HG03175 (cell line): ENCODE measurements around the gene VSIG8.
A peak's percentile ranks its signal among the peaks of the same experiment; 100 is the strongest.
"Not testable (repeated sequence)": the region's sequence is repeated elsewhere in the genome, so short reads cannot be mapped to it uniquely, and the experiment has no call there.

Source experiments
- ATAC-seq: cut with Tn5 transposase; IDR thresholded peaks from one replicate; pipeline ENCODE4 v1.9.1; 2021; ENCODE audit warnings: mild to moderate bottlenecking, moderate library complexity; ENCODE audit not compliant: unreplicated experiment

Gene VSIG8, protein sequence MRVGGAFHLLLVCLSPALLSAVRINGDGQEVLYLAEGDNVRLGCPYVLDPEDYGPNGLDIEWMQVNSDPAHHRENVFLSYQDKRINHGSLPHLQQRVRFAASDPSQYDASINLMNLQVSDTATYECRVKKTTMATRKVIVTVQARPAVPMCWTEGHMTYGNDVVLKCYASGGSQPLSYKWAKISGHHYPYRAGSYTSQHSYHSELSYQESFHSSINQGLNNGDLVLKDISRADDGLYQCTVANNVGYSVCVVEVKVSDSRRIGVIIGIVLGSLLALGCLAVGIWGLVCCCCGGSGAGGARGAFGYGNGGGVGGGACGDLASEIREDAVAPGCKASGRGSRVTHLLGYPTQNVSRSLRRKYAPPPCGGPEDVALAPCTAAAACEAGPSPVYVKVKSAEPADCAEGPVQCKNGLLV

DNA sequence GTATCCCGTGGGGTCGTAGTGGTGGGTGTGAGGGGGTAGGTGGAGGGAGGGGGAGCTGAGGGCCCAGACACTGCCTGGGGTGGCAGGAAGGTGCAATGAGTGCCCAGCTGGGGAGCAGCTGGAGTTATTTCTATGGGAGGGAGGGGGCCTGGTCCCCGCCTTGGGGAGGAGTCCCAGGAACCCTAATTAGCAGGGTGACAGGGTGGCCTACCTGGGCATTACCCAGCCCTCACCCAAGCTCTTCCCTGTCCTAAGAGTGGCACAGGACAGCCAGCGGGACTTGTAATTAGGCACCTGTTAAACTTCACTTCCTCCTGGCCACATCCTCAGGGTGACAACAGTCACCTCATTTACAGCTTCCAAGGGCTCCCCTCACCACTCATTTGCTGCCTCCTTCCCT is at the start of gene VSIG8:
TSS of gene VSIG8 (minus strand) at position 101 of the 400 bp plus-strand sequence. CDS start 136 bp downstream, outside the sequence.
- no peak for ATAC-seq

DNA sequence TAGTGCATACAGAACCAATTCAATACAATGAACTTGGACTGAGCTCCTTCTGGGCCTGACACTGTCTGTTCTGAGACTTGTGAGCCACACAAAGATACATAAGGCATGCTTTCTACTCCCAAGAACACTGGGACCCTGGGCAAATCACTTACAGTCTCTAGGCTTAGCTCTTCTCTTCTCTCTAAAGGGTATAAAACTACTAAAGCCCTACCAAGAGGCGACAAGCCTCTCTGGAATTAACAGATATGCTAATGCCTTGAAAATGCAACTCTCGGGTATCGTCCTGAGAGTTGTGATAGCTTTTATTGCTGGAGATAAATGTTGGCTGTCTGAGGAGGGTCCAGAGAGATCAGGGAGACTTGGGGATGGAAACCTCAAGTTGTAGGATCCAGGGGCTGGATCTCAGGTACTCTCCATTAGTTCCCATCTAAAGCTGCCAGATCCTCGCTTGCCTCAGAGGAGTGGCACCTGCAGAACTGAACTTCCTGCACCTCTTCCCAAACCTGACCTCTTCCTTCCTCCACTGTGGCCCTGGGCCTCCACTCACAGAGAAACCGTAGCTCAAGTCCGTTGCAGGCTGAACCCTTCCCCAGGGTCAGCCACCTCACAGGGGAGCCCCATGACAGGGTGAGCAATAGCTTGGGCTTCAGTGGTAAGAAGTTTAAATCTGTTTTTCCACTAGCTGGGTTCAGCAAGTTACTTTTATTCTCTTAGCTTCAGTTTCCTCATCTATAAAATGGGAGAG is 49.0 kb upstream of the VSIG8 start:
- no peak for ATAC-seq

DNA sequence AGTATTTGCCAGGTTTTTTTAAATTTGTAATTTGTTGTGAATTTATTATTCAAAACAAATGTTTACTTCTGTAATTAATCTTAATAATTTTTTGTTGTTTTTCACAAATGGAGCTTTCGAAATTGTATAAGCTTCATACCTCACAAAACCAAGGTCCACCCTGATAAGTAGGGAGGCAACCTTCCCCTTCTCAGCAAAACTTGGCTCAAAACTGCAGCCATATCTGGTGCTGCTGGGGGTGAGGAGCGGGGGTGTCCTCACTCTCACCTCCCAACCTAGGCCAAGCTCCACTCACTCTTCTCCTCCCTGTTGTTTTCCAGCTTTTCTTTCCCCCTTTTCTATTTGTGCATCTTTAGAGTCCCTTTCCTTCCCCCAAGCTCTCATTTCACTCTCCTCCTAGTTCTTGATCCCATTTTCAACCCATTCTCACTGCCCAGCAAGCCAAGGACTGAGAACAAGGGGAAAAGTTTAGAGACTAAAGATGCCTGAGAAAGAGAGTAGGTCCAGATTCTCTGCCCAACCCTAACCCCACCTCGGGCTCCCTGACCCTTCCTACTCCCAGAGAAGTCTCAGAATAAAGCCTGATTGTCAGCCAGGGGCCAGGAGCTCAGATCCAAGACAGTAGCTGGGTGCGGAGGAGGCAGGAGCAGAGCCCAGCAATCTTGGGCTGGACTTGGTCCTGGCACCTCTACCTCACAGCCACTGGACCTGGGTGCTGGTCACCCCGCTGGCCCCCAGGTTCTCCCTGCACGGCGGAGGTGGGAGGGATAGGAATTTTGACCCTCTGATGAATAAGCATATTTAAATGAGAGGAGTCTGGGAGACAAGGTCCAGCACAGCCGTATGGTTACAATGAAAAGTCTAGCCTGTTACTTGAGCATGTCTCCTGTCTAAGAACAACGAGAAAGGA is 45.8 kb upstream of the VSIG8 start:
- ATAC-seq, result no peak

DNA sequence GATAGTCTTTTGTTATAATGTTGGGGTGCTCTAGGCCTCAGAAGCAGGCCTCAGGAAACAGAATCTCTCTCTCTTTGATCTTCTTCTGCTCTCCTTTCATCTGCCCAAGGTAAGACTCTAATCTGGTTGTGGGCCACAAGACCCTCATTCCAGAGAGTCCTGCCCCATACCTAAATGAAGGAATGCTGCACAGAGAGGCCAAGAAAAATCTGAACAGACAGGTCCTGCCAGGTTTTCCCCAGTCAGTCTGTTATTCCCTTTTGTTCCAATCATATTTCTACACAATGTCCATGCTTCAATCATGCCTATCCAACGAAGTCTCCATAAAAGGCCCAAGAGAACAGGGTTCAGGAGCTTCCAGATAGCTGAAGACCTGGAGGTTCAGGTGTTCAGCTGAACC is 44.5 kb upstream of the VSIG8 start:
- no peak for ATAC-seq

DNA sequence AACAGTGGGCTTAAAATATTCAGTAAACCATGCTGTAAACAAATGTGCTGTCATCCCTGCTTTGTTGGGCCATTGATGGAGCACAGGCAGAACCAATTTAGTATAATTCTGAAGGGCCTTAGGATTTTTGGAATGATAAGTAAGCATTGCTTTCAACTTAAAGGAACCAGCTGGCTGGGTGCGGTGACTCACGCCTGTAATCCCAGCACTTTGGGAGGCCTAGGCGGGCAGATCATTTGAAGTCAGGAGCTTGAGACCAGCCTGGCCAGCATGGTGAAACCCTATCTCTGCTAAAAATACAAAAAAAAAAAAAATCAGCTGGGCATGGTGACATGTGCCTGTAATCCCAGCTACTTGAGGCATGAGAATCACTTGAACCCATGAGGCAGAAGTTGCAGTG is 41.6 kb upstream of the VSIG8 start:
- ATAC-seq, result not testable (repeated sequence)

DNA sequence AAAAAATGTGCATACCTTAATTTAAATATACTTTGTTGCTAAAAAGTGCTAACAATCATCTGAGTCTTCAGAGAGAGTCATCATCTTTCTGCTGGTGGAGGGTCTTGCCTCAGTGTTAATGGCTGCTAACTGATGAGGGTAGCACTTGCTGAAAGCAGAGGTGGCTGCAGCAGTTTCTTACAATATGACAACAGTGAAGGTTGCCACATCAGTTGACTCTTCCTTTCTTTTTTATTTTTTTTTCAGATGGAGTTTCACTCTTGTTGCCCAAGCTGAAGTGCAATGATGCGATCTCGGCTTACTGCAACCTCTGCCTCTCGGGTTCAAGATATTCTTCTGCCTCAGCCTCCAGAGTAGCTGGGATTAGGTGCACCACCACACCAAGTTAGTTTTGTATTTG is 40.1 kb upstream of the VSIG8 start:
- no peak for ATAC-seq

DNA sequence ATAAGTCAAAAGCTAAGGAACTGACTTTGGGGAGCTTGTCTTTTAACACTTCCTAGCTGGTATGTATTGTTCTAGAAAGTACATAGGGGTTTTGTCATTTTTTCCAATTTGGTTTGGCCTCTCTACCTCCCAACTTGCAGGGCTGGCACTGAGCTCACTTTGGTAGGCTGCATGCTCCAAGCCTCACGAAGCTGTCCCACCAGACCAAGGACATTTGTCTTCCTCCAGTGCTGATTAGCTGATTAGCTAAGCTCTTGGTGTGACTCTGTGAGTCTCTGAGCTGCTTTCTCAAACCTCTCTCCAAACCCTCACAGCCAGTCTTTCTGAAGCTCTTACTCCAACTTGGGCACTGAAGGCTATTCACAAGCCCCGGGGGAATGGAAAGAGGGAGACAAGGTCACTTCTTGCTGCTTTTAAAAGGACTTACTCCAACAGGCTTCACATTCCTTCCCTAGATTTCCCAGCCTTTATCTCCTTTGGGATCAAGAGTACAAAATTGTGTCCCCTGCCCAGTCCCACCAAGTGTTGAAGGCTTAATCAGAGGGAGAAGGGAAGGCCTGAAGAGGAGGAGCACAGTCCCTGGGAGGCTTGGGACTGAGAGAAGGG is 38.4 kb upstream of the VSIG8 start:
- no peak for ATAC-seq

DNA sequence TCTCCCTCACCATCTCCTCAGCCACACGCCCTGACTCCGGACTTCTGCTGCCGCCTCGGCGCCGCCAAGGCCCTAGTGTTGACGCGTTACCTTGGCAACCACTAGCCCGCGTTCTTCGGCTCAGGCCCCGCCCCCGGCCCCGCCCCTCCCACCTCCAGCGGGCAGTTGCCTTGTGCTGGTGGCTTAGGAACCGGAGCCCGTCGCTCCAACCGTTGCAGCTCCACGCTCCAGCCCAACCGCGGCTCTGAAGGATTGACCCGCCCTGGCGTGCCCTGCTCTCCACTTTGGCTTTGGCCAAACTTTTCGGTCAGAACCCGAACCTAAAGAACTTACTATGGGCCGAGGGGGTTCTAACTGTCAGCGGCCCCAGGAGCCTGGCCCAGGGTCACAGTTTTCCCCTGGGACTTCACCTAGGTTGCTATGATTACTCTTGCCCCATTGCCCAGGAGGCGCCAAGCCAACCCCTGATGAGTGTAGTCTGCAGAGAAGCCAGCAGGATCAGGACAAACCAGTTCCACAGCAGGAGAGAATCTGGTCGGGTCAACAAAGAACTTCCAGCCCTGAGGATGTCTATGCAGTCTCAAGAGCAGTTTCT is 37.7 kb upstream of the VSIG8 start, which contains the start of gene CFAP45:
TSS of gene CFAP45 (minus strand) at position 80 of the 595 bp plus-strand sequence. CDS start at position 13, 67 bp downstream.
- ATAC-seq, result no peak

DNA sequence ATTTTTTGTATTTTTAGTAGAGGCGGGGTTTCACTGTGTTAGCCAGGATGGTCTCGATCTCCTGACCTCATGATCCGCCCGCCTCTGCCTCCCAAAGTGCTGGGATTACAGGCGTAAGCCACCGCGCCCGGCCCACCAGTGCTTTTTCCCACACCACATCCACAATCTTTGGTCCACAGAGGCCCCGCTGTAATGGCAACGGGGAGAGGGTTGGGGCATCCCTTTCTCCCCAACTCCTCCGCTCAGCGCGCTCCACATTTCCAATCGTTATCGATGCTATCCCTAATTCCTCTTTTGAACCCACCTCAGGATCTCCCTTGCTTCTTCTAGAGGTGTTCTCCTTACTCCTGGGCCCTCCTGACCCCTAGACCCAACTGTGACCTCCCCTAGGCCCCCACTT is 37.2 kb upstream of the VSIG8 start:
- not testable (repeated sequence) for ATAC-seq

DNA sequence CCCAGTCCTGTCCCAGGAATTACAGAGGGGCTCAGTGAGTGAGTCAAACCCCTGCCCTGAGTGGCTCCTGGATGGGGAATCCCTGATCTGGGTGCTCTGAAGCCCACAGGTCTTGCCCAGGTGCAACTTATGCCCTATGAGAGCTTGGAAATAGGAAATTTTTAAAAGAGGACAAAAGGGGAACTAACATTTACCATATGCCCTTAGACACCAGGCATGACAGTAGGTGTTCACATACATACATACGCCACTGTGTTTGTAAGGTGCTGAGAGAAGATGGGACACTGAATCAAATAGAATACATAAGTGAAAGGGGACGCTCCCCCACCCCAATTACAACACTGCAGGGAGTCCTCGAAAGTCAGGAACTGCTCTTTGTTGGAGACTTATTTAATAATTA is 36.1 kb upstream of the VSIG8 start:
- ATAC-seq, result no peak

DNA sequence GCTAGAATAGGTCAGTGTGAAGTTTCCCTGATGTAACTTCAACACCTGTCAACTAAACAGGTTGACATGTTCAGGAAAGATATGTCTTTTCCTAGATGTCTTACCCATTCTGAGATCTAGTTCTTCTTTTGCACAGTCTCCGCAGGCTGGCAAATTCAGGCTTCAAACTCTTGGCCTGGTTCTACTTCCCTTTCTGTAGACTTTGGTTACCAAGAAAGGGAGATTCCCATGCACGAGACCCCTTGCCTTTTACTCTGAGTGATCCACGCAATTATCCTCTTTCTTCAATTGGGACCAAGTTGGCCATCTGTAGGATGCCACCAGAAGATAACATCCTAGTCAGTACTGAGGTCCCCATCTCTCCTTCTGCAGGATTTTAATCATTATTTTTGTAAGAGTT is 35.5 kb upstream of the VSIG8 start:
- no peak for ATAC-seq

DNA sequence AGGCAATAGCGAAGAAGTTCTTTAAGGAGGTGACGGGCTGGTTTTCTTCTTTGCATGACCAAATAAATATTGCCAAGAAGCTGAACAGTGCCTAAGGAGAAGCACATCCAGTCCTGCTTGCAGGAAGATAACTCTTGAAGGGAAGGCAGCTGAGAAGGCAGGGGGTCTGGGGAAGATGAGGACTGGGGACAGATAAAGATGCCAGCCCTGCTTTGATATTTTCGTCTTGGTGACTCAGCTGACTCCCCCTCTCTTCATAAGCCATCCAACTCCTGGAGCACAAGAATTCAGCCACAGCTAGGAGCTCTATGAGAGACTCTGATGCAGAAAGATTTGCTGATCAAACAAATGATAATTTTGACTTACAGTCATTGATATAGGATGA is 34.1 kb upstream of the VSIG8 start:
- ATAC-seq, result no peak

DNA sequence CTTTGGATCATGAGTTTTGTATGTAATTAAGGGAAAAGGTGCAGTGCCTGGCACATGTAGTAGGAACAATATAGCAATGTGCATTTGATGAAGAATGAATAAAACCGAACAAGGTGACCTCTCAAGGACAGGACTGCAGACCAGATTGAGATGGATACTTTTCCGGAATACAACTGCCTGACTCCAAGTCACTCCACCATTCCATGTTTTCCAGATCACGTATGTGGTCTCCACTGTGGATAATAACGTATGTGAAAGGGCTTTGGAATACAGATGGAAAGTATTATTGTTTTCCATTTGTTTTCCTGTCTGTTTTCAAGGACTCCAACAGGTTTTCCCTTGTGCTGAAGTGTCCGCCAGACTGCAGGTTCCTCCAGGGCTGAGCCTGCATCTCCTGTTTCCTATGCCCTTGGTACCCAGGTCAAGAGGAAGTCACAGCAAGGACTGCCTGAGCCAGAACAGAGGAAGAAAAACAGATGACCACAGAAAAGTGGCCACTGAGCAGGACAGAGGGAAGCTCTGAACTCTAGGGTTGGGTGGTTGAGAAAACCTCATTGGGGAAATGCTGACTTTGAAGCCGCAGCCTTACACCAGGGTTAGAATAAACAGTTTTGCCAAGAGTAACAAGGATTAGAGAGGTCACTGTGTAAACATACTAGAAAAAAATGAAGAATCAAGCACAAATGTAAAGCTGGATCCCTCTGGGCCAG is 33.5 kb upstream of the VSIG8 start:
- no peak for ATAC-seq

DNA sequence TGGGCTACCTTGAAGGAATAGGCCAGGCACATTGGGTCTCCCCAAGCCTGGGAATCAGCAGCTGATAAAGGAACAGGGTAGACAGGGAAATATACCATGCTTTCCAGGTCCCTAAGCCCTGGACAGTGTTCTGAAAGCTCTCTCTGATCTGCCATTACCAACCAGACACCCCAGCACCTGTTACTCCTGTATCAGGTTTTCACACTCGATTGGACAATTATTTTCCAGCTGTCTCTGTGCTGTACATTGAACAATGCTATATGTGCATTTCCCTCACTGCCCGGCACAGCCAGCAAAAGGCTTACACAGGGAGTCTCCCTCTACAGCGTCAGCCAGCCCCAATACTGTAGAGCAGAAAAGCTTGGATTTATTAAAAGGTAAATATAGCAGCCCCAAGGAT is 32.8 kb upstream of the VSIG8 start:
- ATAC-seq, result no peak

DNA sequence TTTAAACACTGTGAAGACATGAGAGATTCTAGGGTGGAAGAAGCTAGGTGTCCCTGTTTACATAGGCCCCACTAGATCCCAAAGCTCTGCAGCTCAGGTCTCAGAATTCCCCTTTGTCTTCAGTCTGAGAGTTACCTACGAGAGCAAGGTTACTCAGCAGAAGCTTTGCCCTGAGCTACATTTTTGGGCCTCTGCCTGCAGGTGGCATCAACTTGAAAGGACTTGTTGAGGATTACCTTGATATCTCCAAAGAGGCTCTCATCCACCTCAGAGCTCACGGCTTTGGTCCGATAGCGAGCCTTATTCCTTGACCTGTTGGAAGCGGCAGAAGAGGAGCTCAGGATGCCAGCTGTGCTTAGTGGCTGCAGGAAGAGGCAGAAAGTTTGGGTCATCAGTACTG is 30.5 kb upstream of the VSIG8 start:
- ATAC-seq, result no peak

DNA sequence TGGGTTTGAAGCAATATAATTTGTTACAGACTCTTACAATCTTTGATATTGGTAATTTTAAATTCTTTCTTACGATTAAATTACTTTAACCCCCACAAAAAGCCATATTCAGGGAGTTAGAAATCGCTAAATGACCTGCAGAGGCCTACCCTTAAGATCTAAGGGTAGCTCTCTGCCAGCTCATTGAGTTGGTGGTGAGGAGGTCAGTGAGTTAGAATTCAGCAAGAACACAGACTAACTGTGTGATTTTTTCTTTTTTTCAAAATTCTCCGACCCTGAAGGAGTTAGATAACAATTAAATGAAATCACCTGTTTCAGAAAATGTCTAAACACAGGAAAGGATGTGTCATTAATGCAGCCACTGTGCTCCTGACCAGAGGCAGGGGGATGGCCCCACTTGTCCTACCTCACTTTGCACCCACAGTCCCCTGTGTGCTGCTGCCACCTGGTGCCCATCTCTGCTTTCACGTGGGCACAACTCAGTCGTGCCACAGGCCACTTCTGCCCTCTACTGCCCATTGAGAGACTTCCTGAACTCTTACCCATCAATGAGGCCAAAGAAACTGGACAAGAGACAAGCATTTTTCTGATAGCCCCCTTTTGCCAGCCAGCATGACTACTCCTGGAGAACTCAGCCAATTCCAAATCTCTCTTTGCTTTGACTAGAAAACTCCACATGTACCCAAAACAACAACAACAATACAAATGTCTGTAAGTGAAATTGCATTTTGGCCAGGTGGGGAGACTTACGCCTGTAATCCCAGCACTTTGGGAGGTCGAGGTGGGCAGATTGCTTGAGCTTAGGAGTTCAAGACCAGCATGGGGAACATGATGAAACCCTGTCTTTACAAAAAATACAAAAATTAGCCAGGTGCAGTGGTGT is 29.1 kb upstream of the VSIG8 start:
- ATAC-seq, result peak; percentile 65

DNA sequence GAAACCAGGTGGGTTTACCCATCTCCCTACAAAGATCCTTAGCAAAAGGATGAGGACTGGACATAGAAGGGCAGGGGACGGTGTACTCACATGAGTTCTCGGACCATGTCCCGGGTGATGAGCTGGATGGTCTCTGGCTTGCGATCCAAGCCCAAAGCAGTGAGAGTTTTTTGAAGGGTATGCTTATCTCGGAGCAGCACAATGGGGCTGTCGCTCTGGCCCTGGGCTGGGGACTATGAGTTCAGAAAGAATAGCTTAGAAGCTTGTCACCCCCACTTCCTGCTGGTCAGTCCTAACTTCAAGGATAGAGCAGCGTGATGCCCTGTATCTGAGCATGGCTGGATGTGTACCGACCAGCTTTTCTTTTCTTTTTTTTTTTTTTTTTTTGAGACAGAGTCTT is 27.9 kb upstream of the VSIG8 start:
- ATAC-seq, result no peak

DNA sequence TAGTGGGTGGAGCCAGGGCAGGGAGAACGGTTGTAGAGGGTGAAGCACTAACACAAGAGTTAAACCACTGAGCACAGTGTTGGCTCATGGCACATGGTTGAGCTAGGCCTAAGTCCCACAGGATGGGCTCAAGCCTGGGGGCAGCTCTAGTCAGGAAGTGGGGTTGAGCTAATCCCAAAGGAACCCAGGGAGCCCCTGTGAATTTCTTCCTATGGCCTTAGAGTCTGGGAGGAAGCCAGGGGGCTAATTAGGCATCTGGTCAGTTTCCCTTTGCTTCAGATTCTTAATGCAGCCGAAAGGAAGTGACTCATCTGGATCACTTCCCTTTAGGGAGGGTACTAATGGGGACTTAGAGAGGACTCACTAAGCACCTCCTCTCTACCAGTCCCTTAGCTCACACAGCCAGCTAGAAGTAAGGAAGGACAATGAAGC is 27.4 kb upstream of the VSIG8 start:
- peak; percentile 87 for ATAC-seq

DNA sequence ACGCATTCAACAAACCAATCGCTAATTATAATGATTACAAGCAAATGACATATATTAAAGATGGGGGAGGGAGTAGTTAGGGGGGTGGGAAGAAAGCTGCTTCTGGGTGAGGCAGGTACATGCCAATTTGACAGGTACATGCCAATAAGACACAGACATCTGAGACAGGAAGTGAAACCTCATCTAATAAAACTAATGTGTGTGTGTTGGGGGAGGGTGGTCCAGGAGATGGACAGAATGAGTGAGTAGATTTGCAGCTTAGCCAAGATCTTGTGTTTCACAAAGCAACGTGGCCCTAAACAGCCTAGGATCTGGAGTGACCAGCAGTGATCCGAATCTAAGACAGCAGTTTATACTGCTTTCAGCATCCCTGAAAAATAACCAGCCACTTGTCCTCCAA is 26.7 kb upstream of the VSIG8 start:
- ATAC-seq, result peak; percentile 33
